Measurements from ENCODE around the gene RAP1GAP. TPM values are rescaled to one million over a fixed set of nuclear protein-coding genes. Genes with fewer than 3 reads are reported as not detected.

The RAP1GAP gene
- total and polyA plus RNA-seq, 2 donors from 2014 or later = 39.2 to 200 TPM

- TF ChIP-seq CTCF (IDR thresholded peaks at IDR 0.05; ENCODE audit: borderline replicate concordance, extremely low read depth, insufficient read depth) = no peak
- FAIRE-seq (no peak), DNase-seq (no peak)
- no peak overlapping the region for H3K4me3 ChIP-seq (ENCODE audit: low read length in 3 of 3)
- no peak overlapping the region for H3K9ac ChIP-seq (ENCODE audit: low read length in 3 of 3)
- no peaks in the 10 kb centered on the region for H3K36me3 ChIP-seq (ENCODE audit: control insufficient read depth in 2 of 3, insufficient read depth in 3 of 3, low read length in 3 of 3)
- H3K4me1 ChIP-seq (ENCODE audit: control insufficient read depth in 2 of 3, insufficient read depth in 2 of 3, low read depth in 1 of 3, low read length in 3 of 3) = peaks cover 0 to 29% (median 6%) of the 10 kb centered on the region in 3 donors
- intact Hi-C loops (cut with DNase I) = no loop called here
- no peak overlapping the region for H3K27ac ChIP-seq (ENCODE audit: low read depth in 2 of 2, low read length in 2 of 2)
- no peaks in the 10 kb centered on the region for H3K27me3 ChIP-seq (ENCODE audit: control insufficient read depth, insufficient read depth, low read length)
- H3K9me3 ChIP-seq (ENCODE audit: control insufficient read depth in 2 of 3, insufficient read depth in 1 of 3, low read length in 3 of 3) = no peaks in the 10 kb centered on the region
Measured at GRCh38 chr1:21628798-21629393, 40.3 kb downstream of the RAP1GAP start.

- no peaks in the 10 kb centered on the region for H3K27me3 ChIP-seq (ENCODE audit: control insufficient read depth, insufficient read depth, low read length)
- H3K9me3 ChIP-seq (ENCODE audit: control insufficient read depth in 2 of 3, insufficient read depth in 1 of 3, low read length in 3 of 3) = no peaks in the 10 kb centered on the region
- H3K27ac ChIP-seq (ENCODE audit: low read depth in 2 of 2, low read length in 2 of 2) = peak overlapping the region; percentile 25 to 57
- intact Hi-C loops (cut with DNase I) = no loop called here
- DNase-seq (no peak), FAIRE-seq (no peak)
- no peak overlapping the region for H3K4me3 ChIP-seq (ENCODE audit: low read length in 3 of 3)
- H3K9ac ChIP-seq (ENCODE audit: low read length in 3 of 3) = peak overlapping the region in 1 of 3 donors; percentile 19
- no peak for TF ChIP-seq CTCF (IDR thresholded peaks at IDR 0.05; ENCODE audit: borderline replicate concordance, extremely low read depth, insufficient read depth)
- no peaks in the 10 kb centered on the region for H3K36me3 ChIP-seq (ENCODE audit: control insufficient read depth in 2 of 3, insufficient read depth in 3 of 3, low read length in 3 of 3)
- peaks cover 0 to 27% (median 19%) of the 10 kb centered on the region in 3 donors for H3K4me1 ChIP-seq (ENCODE audit: control insufficient read depth in 2 of 3, insufficient read depth in 2 of 3, low read depth in 1 of 3, low read length in 3 of 3)
Measured at GRCh38 chr1:21626921-21627339, 42.2 kb downstream of the RAP1GAP start.

GRCh38 chr1:21625390-21626190 is 43.6 kb downstream of the RAP1GAP start:
- H3K36me3 ChIP-seq (ENCODE audit: control insufficient read depth in 2 of 3, insufficient read depth in 3 of 3, low read length in 3 of 3) = no peaks in the 10 kb centered on the region
- no peak overlapping the region for H3K27ac ChIP-seq (ENCODE audit: low read depth in 2 of 2, low read length in 2 of 2)
- H3K27me3 ChIP-seq (ENCODE audit: control insufficient read depth, insufficient read depth, low read length) = no peaks in the 10 kb centered on the region
- DNase-seq (no peak), FAIRE-seq (no peak)
- TF ChIP-seq CTCF (IDR thresholded peaks at IDR 0.05; ENCODE audit: borderline replicate concordance, extremely low read depth, insufficient read depth) = no peak
- H3K9me3 ChIP-seq (ENCODE audit: control insufficient read depth in 2 of 3, insufficient read depth in 1 of 3, low read length in 3 of 3) = no peaks in the 10 kb centered on the region
- H3K4me3 ChIP-seq (ENCODE audit: low read length in 3 of 3) = no peak overlapping the region
- intact Hi-C loops (cut with DNase I) = no loop called here
- no peak overlapping the region for H3K9ac ChIP-seq (ENCODE audit: low read length in 3 of 3)
- peaks cover 0 to 24% (median 19%) of the 10 kb centered on the region in 3 donors for H3K4me1 ChIP-seq (ENCODE audit: control insufficient read depth in 2 of 3, insufficient read depth in 2 of 3, low read depth in 1 of 3, low read length in 3 of 3)
